SK-N-SH treated with all-trans-retinoic acid at 6 μM for 48 hours (cell line): ENCODE measurements around the gene RPAP3.

Source experiments
- ATAC-seq: fragments of 200-7000 bp; cut with Tn5 transposase; 3 replicates; pipeline ENCODE4 v1.9.1; 2020; ENCODE audit warnings: mild to moderate bottlenecking, moderate library complexity
- ARNTL ChIP-seq: fragments of 450-650 bp; formaldehyde crosslinking; IDR thresholded peaks from 2 replicates; pipeline ENCODE4 v1.5.0; 2020; ENCODE audit warnings: low read depth, mild to moderate bottlenecking, moderate library complexity, borderline replicate concordance
- CREB5 ChIP-seq: fragments of 250-450 bp; sonication (Bioruptor Pico); IDR thresholded peaks from 2 replicates; pipeline ENCODE4 v1.5.1; 2020; ENCODE audit warnings: low read depth, mild to moderate bottlenecking, moderate library complexity
- CSDC2 ChIP-seq: fragments of 250-450 bp; sonication (Bioruptor Pico); IDR thresholded peaks from 2 replicates; pipeline ENCODE4 v1.5.0; 2020; ENCODE audit warnings: mild to moderate bottlenecking, moderate library complexity
- ESRRG ChIP-seq: fragments of 250-450 bp; sonication (Bioruptor Pico); IDR thresholded peaks from 2 replicates; pipeline ENCODE4 v1.6.1; 2021; ENCODE audit warnings: mild to moderate bottlenecking
- GLIS3 ChIP-seq: fragments of 250-450 bp; sonication (Bioruptor Pico); IDR thresholded peaks from 2 replicates; pipeline ENCODE4 v1.5.0; 2020; ENCODE audit warnings: mild to moderate bottlenecking, moderate library complexity
- ISL1 ChIP-seq: fragments of 250-450 bp; sonication (Bioruptor Pico); IDR thresholded peaks from 2 replicates; pipeline ENCODE4 v2.1.2; 2022; ENCODE audit warnings: mild to moderate bottlenecking, moderate library complexity
- OSR1 ChIP-seq: fragments of 250-450 bp; sonication (Bioruptor Pico); IDR thresholded peaks from 2 replicates; pipeline ENCODE4 v1.8.0; 2022; ENCODE audit warnings: moderate library complexity, mild to moderate bottlenecking, inconsistent platforms
- PPARA ChIP-seq: fragments of 250-450 bp; sonication (Bioruptor Pico); IDR thresholded peaks from 2 replicates; pipeline ENCODE4 v1.5.0; 2020; ENCODE audit warnings: mild to moderate bottlenecking, borderline replicate concordance
- RARB ChIP-seq: fragments of 250-450 bp; sonication (Bioruptor Pico); IDR thresholded peaks from 2 replicates; pipeline ENCODE4 v1.8.0; 2021; ENCODE audit warnings: mild to moderate bottlenecking, moderate library complexity
- TCF4 ChIP-seq: fragments of 250-450 bp; sonication (Bioruptor Pico); IDR thresholded peaks from 2 replicates; pipeline ENCODE4 v1.8.0; 2021; ENCODE audit warnings: mild to moderate bottlenecking, moderate library complexity, borderline replicate concordance
- TOX ChIP-seq: fragments of 250-450 bp; sonication (Bioruptor Pico); IDR thresholded peaks from 2 replicates; pipeline ENCODE4 v1.8.0; 2021; ENCODE audit warnings: mild to moderate bottlenecking, moderate library complexity, borderline replicate concordance
- TSHZ2 ChIP-seq: fragments of 250-450 bp; sonication (Bioruptor Pico); IDR thresholded peaks from 2 replicates; pipeline ENCODE4 v1.5.0; 2020; ENCODE audit warnings: mild to moderate bottlenecking, moderate library complexity
- ZC3H10 ChIP-seq: fragments of 250-450 bp; sonication (Bioruptor Pico); IDR thresholded peaks from 2 replicates; pipeline ENCODE4 v1.5.1; 2021; ENCODE audit warnings: mild to moderate bottlenecking, moderate library complexity
- ZFP3 ChIP-seq: fragments of 250-450 bp; sonication (Bioruptor Pico); IDR thresholded peaks from 2 replicates; pipeline ENCODE4 v1.5.0; 2020; ENCODE audit warnings: mild to moderate bottlenecking, moderate library complexity
- ZFP30 ChIP-seq: fragments of 450-650 bp; formaldehyde crosslinking; IDR thresholded peaks from 2 replicates; pipeline ENCODE4 v1.5.0; 2022; ENCODE audit warnings: mild to moderate bottlenecking, moderate library complexity
- ZNF565 ChIP-seq: fragments of 450-650 bp; formaldehyde crosslinking; conservative IDR thresholded peaks from 2 replicates; pipeline ENCODE4 v1.5.0; 2020; ENCODE audit warnings: low read depth, mild to moderate bottlenecking, moderate library complexity
- ZNF70 ChIP-seq: fragments of 450-650 bp; formaldehyde crosslinking; IDR thresholded peaks from 2 replicates; pipeline ENCODE4 v1.5.0; 2020; ENCODE audit warnings: mild to moderate bottlenecking, moderate library complexity
- ZNF8 ChIP-seq: fragments of 450-650 bp; formaldehyde crosslinking; IDR thresholded peaks from 2 replicates; pipeline ENCODE4 v1.5.0; 2020; ENCODE audit warnings: mild to moderate bottlenecking, moderate library complexity
- TF ChIP-seq, protein P1 (sequence below): fragments of 250-450 bp; sonication (Bioruptor Pico); IDR thresholded peaks from 2 replicates; pipeline ENCODE4 v1.5.1; 2021; ENCODE audit warnings: mild to moderate bottlenecking, moderate library complexity
- TF ChIP-seq, protein P2 (sequence below): fragments of 250-450 bp; sonication (Bioruptor Pico); IDR thresholded peaks from 2 replicates; pipeline ENCODE4 v1.8.0; 2021; ENCODE audit warnings: low read depth, mild to moderate bottlenecking, moderate library complexity, borderline replicate concordance
- TF ChIP-seq, protein P3 (sequence below): fragments of 250-450 bp; sonication (Bioruptor Pico); IDR thresholded peaks from 2 replicates; pipeline ENCODE4 v1.8.0; 2020; ENCODE audit warnings: mild to moderate bottlenecking, moderate library complexity, borderline replicate concordance

The RPAP3 gene

GRCh38 chr12:47725091-47725772, 19.4 kb upstream of the RPAP3 start, which contains the start of gene ENDOU:
Gene ENDOU, minus strand, starts transcription at chr12:47725490. Its CDS starts 77 bp downstream, at chr12:47725413.
- ATAC-seq: no peak
- TF ChIP-seq ZC3H10 (no peak), GLIS3 (CRISPR knock-in tag) (no peak), ZNF8 (CRISPR knock-in tag) (no peak), CSDC2 (CRISPR knock-in tag) (no peak), ZFP30 (CRISPR knock-in tag) (no peak), TOX (no peak), PPARA (no peak), ARNTL (CRISPR knock-in tag) (no peak), ZNF70 (CRISPR knock-in tag) (no peak), ZFP3 (no peak), OSR1 (CRISPR knock-in tag) (no peak), TCF4 (no peak), ISL1 (no peak), ESRRG (CRISPR knock-in tag) (no peak)
- TF ChIP-seq, protein P1, sequence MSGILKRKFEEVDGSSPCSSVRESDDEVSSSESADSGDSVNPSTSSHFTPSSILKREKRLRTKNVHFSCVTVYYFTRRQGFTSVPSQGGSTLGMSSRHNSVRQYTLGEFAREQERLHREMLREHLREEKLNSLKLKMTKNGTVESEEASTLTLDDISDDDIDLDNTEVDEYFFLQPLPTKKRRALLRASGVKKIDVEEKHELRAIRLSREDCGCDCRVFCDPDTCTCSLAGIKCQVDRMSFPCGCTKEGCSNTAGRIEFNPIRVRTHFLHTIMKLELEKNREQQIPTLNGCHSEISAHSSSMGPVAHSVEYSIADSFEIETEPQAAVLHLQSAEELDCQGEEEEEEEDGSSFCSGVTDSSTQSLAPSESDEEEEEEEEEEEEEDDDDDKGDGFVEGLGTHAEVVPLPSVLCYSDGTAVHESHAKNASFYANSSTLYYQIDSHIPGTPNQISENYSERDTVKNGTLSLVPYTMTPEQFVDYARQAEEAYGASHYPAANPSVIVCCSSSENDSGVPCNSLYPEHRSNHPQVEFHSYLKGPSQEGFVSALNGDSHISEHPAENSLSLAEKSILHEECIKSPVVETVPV (CRISPR knock-in tag): no peak
- TF ChIP-seq, protein P2, sequence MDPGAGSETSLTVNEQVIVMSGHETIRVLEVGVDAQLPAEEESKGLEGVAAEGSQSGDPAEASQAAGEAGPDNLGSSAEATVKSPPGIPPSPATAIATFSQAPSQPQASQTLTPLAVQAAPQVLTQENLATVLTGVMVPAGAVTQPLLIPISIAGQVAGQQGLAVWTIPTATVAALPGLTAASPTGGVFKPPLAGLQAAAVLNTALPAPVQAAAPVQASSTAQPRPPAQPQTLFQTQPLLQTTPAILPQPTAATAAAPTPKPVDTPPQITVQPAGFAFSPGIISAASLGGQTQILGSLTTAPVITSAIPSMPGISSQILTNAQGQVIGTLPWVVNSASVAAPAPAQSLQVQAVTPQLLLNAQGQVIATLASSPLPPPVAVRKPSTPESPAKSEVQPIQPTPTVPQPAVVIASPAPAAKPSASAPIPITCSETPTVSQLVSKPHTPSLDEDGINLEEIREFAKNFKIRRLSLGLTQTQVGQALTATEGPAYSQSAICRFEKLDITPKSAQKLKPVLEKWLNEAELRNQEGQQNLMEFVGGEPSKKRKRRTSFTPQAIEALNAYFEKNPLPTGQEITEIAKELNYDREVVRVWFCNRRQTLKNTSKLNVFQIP (CRISPR knock-in tag): no peak

- TF ChIP-seq ARNTL (CRISPR knock-in tag): no peak
- no peak for TF ChIP-seq TSHZ2
- no peak for TF ChIP-seq CREB5 (CRISPR knock-in tag)
- no peak for TF ChIP-seq RARB (CRISPR knock-in tag)
- TF ChIP-seq ZNF565: no peak
- no peak for TF ChIP-seq PPARA
- TF ChIP-seq ZNF70 (CRISPR knock-in tag): no peak
- no peak for TF ChIP-seq ISL1
- TF ChIP-seq, protein P3, sequence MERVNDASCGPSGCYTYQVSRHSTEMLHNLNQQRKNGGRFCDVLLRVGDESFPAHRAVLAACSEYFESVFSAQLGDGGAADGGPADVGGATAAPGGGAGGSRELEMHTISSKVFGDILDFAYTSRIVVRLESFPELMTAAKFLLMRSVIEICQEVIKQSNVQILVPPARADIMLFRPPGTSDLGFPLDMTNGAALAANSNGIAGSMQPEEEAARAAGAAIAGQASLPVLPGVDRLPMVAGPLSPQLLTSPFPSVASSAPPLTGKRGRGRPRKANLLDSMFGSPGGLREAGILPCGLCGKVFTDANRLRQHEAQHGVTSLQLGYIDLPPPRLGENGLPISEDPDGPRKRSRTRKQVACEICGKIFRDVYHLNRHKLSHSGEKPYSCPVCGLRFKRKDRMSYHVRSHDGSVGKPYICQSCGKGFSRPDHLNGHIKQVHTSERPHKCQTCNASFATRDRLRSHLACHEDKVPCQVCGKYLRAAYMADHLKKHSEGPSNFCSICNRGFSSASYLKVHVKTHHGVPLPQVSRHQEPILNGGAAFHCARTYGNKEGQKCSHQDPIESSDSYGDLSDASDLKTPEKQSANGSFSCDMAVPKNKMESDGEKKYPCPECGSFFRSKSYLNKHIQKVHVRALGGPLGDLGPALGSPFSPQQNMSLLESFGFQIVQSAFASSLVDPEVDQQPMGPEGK (CRISPR knock-in tag): no peak
- TF ChIP-seq, protein P1 (CRISPR knock-in tag): no peak
- no peak for TF ChIP-seq CSDC2 (CRISPR knock-in tag)
- no peak for TF ChIP-seq ZC3H10
- TF ChIP-seq ZNF8 (CRISPR knock-in tag): no peak
- TF ChIP-seq OSR1 (CRISPR knock-in tag): no peak
- TF ChIP-seq, protein P2 (CRISPR knock-in tag): no peak
- ATAC-seq: no peak
These were observed 17.3 kb upstream of the RPAP3 start for GRCh38 chr12:47722941-47723631.
